ENCODE measurements around the gene CCDC85C.

Gene CCDC85C

GRCh38 chr14:99532310-99532709, 71.7 kb downstream of the CCDC85C start:
- Histone ChIP-seq H3K36me3 (no peaks in the 10 kb centered on the region), H3K27ac (no peak overlapping the region), H3K4me1 (ENCODE audit: control insufficient read depth in 1 of 2, insufficient read depth in 1 of 2, low read depth in 1 of 2, low read length in 1 of 2) (no peaks in the 10 kb centered on the region), H3K9me3 (no peaks in the 10 kb centered on the region), H3K4me3 (ENCODE audit: low read depth in 1 of 2, low read length in 1 of 2) (no peak overlapping the region), H3K27me3 (no peaks in the 10 kb centered on the region)
- TF ChIP-seq, protein P1, sequence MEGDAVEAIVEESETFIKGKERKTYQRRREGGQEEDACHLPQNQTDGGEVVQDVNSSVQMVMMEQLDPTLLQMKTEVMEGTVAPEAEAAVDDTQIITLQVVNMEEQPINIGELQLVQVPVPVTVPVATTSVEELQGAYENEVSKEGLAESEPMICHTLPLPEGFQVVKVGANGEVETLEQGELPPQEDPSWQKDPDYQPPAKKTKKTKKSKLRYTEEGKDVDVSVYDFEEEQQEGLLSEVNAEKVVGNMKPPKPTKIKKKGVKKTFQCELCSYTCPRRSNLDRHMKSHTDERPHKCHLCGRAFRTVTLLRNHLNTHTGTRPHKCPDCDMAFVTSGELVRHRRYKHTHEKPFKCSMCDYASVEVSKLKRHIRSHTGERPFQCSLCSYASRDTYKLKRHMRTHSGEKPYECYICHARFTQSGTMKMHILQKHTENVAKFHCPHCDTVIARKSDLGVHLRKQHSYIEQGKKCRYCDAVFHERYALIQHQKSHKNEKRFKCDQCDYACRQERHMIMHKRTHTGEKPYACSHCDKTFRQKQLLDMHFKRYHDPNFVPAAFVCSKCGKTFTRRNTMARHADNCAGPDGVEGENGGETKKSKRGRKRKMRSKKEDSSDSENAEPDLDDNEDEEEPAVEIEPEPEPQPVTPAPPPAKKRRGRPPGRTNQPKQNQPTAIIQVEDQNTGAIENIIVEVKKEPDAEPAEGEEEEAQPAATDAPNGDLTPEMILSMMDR (IDR thresholded peaks at IDR 0.05), result no peak

- TF ChIP-seq, protein P1 (IDR thresholded peaks at IDR 0.05), result no peak
- no peaks in the 10 kb centered on the region for H3K27me3 ChIP-seq
- H3K4me1 ChIP-seq (ENCODE audit: control insufficient read depth in 1 of 2, insufficient read depth in 1 of 2, low read depth in 1 of 2, low read length in 1 of 2), result no peaks in the 10 kb centered on the region
- H3K4me3 ChIP-seq (ENCODE audit: low read depth in 1 of 2, low read length in 1 of 2), result no peak overlapping the region
- no peak overlapping the region for H3K27ac ChIP-seq
- no peaks in the 10 kb centered on the region for H3K9me3 ChIP-seq
- H3K36me3 ChIP-seq, result no peaks in the 10 kb centered on the region
These were observed 72.5 kb downstream of the CCDC85C start for GRCh38 chr14:99531251-99532096.

DNA sequence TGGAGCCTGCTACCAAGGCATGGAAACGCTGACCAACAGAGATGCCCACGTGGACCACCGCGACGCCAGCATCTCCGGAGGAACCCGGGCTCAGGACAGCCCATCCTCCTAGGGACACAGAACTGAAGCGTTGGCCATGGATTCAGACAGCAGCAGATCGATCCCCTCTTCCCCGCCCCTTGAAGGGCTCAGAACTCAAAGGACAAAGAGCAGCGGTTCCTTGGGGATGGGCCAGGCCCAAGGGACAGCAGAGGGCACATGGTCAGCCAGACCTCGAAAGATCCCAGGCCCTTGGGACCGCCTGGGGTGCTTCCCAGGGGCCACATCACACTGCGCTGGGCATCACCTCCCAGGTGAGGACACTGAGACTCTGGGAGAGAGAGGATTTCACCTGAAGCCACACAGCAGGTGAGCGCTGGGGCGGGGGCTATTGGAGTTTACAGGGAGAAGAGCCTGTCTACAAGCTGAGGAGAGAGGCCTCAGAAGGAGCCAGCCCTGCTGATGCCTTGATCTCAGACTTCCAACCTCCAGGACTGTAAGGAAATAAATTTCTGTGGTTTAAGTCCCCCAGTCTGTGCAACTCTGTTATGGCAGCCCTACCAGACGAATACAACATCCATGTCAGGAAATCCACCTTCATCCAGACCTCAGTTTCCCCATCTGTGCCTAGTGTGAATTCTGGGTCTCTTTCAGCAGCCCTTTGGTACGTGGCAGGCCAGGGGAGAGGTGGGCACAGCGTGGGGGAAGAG, 73.4 kb downstream of the CCDC85C start:
- Histone ChIP-seq H3K36me3 (no peaks in the 10 kb centered on the region), H3K4me1 (ENCODE audit: control insufficient read depth in 1 of 2, insufficient read depth in 1 of 2, low read depth in 1 of 2, low read length in 1 of 2) (no peaks in the 10 kb centered on the region), H3K4me3 (ENCODE audit: low read depth in 1 of 2, low read length in 1 of 2) (no peak overlapping the region), H3K27ac (no peak overlapping the region), H3K9me3 (no peaks in the 10 kb centered on the region), H3K27me3 (no peaks in the 10 kb centered on the region)
- TF ChIP-seq, protein P1 (IDR thresholded peaks at IDR 0.05), result no peak

DNA sequence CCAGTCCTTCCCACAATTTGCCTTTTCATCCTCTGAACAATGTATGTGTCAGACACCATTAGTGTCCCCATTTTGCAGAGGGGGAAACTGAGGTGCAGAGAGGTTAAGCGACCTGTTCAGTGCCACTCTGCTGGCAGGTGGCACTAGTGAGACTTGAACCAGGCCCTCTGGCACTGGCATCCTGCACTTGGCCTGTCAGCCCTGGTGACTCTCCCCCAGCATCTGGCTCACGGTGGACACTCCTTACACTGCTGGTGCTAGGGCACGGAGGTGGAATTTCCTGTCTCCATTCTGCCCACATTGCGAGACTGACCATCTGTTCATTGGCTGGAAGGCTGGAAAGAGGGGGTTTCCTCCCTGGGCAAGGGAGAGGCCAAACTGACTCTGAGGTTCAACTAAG, 74.1 kb downstream of the CCDC85C start:
- H3K36me3 ChIP-seq, result no peaks in the 10 kb centered on the region
- H3K9me3 ChIP-seq, result no peaks in the 10 kb centered on the region
- no peaks in the 10 kb centered on the region for H3K4me1 ChIP-seq (ENCODE audit: control insufficient read depth in 1 of 2, insufficient read depth in 1 of 2, low read depth in 1 of 2, low read length in 1 of 2)
- no peak overlapping the region for H3K27ac ChIP-seq
- TF ChIP-seq, protein P1 (IDR thresholded peaks at IDR 0.05), result no peak
- H3K4me3 ChIP-seq (ENCODE audit: low read depth in 1 of 2, low read length in 1 of 2), result no peak overlapping the region
- H3K27me3 ChIP-seq, result no peaks in the 10 kb centered on the region

DNA sequence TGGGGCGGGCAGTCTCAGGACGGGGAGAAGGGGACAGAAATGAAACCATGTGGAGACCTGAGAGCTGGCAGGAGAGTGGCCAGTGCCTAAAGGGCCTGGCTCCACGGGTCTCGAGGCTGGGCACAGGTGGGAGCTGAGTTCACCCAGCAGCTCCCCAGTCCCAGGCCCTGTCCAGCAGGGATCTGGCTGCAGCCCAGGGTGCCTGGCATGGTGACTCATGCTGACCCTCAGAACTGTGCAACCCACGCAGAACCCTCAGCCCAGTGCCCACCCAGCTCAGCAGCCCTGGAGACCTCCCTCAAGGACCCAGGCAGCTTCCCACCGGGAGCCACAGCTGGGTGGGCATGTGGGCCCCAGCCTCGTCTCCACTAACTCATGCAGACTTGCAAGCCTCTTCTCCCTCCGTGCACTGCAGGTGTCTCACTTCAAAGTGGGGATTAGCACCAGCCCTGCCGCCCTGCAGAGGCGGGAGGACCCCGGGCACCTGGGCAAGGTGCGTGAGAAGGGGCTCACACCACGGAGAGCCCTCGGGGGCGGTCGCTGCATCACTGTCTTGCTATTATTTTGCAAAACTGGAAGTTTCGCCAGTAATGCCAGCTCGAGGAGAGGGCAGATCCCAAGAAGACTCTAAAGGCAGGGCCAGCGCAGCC, 76.5 kb downstream of the CCDC85C start:
- H3K9me3 ChIP-seq, result no peaks in the 10 kb centered on the region
- H3K36me3 ChIP-seq, result no peaks in the 10 kb centered on the region
- no peaks in the 10 kb centered on the region for H3K4me1 ChIP-seq (ENCODE audit: control insufficient read depth in 1 of 2, insufficient read depth in 1 of 2, low read depth in 1 of 2, low read length in 1 of 2)
- no peak overlapping the region for H3K27ac ChIP-seq
- TF ChIP-seq, protein P1 (IDR thresholded peaks at IDR 0.05), result no peak
- no peaks in the 10 kb centered on the region for H3K27me3 ChIP-seq
- no peak overlapping the region for H3K4me3 ChIP-seq (ENCODE audit: low read depth in 1 of 2, low read length in 1 of 2)

All from neutrophil (primary cell).